ENCODE results near the gene GOLGA6L10. TPM values are rescaled to one million over a fixed set of nuclear protein-coding genes. Genes with fewer than 3 reads are reported as not detected.
"Not testable (repeated sequence)": the region's sequence is repeated elsewhere in the genome, so short reads cannot be mapped to it uniquely, and the experiment has no call there.

Gene GOLGA6L10
- total RNA-seq, 1 donor from 2014 or later: 0.30 TPM

DNA sequence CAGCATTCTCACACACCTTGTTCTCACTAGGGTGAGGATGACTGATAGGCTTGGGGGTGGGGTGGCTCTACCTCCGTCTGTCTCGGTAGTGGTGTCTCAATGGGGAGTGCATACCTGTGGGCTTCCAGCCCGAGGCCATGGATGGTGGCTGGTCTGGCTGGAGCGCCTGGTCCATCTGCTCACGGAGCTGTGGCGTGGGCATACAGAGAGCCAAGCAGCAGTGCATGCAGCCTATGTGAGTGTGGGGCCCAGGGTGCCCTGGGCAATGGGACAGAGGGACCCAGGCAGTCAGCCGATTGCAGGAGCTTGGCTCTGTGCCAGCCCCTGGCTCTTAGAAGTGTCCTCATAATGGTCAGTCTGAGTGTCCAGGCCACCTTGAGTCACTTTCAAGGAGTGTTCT lies 31.8 kb downstream of the GOLGA6L10 start:
- not testable (repeated sequence) for H2AFZ ChIP-seq (ENCODE audit: low read depth, low read length); H3K4me2 ChIP-seq (ENCODE audit: low read length); H3K27me3 ChIP-seq (ENCODE audit: insufficient read depth, low read length); H3K4me1 Mint-ChIP-seq (ENCODE audit: low read depth, unreplicated experiment); H3K36me3 Mint-ChIP-seq (ENCODE audit: low read depth, unreplicated experiment); H3K79me2 ChIP-seq (ENCODE audit: insufficient read depth, low read length); H3K4me3 ChIP-seq (ENCODE audit: insufficient read depth, low read depth, low read length); H3K9ac ChIP-seq (ENCODE audit: low read length); H3K36me3 ChIP-seq (ENCODE audit: insufficient read depth, low read length); H3K4me3 Mint-ChIP-seq (ENCODE audit: unreplicated experiment); H3K27ac Mint-ChIP-seq (ENCODE audit: unreplicated experiment); H3K27ac ChIP-seq (ENCODE audit: low read depth, low read length); H3K9me3 ChIP-seq (ENCODE audit: insufficient read depth, low read depth, low read length); H3K4me1 ChIP-seq (ENCODE audit: insufficient read depth, low read length); H4K20me1 ChIP-seq (ENCODE audit: insufficient read depth, low read length); FAIRE-seq; DNase-seq (ENCODE audit: low read depth); H3K9me3 Mint-ChIP-seq (ENCODE audit: unreplicated experiment)
- H3K27me3 Mint-ChIP-seq (ENCODE audit: low read depth, unreplicated experiment): peaks cover 10% of the 10 kb centered on the region

GRCh38 chr15:82317091-82317489 lies 32.2 kb downstream of the GOLGA6L10 start:
- no peaks in the 10 kb centered on the region for H3K9me3 ChIP-seq (ENCODE audit: insufficient read depth, low read depth, low read length)
- H2AFZ ChIP-seq (ENCODE audit: low read depth, low read length): no peak overlapping the region
- no peaks in the 10 kb centered on the region for H4K20me1 ChIP-seq (ENCODE audit: insufficient read depth, low read length)
- no peak overlapping the region for H3K27ac Mint-ChIP-seq (ENCODE audit: unreplicated experiment)
- H3K4me3 ChIP-seq (ENCODE audit: insufficient read depth, low read depth, low read length): no peak overlapping the region
- H3K9me3 Mint-ChIP-seq (ENCODE audit: unreplicated experiment): peaks cover 2% of the 10 kb centered on the region
- no peaks in the 10 kb centered on the region for H3K36me3 ChIP-seq (ENCODE audit: insufficient read depth, low read length)
- no peaks in the 10 kb centered on the region for H3K4me1 ChIP-seq (ENCODE audit: insufficient read depth, low read length)
- H3K36me3 Mint-ChIP-seq (ENCODE audit: low read depth, unreplicated experiment): no peaks in the 10 kb centered on the region
- DNase-seq (ENCODE audit: low read depth): no peak
- H3K9ac ChIP-seq (ENCODE audit: low read length): no peak overlapping the region
- H3K27ac ChIP-seq (ENCODE audit: low read depth, low read length): no peak overlapping the region
- no peaks in the 10 kb centered on the region for H3K79me2 ChIP-seq (ENCODE audit: insufficient read depth, low read length)
- no peak overlapping the region for H3K4me2 ChIP-seq (ENCODE audit: low read length)
- H3K4me3 Mint-ChIP-seq (ENCODE audit: unreplicated experiment): no peak overlapping the region
- FAIRE-seq: no peak
- no peaks in the 10 kb centered on the region for H3K27me3 ChIP-seq (ENCODE audit: insufficient read depth, low read length)
- no peak for TF ChIP-seq EZH2 (IDR thresholded peaks at IDR 0.05; ENCODE audit: insufficient read depth, low read length)
- TF ChIP-seq, protein P1, sequence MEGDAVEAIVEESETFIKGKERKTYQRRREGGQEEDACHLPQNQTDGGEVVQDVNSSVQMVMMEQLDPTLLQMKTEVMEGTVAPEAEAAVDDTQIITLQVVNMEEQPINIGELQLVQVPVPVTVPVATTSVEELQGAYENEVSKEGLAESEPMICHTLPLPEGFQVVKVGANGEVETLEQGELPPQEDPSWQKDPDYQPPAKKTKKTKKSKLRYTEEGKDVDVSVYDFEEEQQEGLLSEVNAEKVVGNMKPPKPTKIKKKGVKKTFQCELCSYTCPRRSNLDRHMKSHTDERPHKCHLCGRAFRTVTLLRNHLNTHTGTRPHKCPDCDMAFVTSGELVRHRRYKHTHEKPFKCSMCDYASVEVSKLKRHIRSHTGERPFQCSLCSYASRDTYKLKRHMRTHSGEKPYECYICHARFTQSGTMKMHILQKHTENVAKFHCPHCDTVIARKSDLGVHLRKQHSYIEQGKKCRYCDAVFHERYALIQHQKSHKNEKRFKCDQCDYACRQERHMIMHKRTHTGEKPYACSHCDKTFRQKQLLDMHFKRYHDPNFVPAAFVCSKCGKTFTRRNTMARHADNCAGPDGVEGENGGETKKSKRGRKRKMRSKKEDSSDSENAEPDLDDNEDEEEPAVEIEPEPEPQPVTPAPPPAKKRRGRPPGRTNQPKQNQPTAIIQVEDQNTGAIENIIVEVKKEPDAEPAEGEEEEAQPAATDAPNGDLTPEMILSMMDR (IDR thresholded peaks at IDR 0.05; ENCODE audit: insufficient read depth, low read depth, low read length): no peak
- H3K4me1 Mint-ChIP-seq (ENCODE audit: low read depth, unreplicated experiment): peaks cover 8% of the 10 kb centered on the region
- H3K27me3 Mint-ChIP-seq (ENCODE audit: low read depth, unreplicated experiment): peaks cover 10% of the 10 kb centered on the region

- not testable (repeated sequence) for H3K9ac ChIP-seq (ENCODE audit: low read length); H3K27ac Mint-ChIP-seq (ENCODE audit: unreplicated experiment); H3K27ac ChIP-seq (ENCODE audit: low read depth, low read length); H3K4me1 Mint-ChIP-seq (ENCODE audit: low read depth, unreplicated experiment); H3K9me3 ChIP-seq (ENCODE audit: insufficient read depth, low read depth, low read length); H3K36me3 ChIP-seq (ENCODE audit: insufficient read depth, low read length); H2AFZ ChIP-seq (ENCODE audit: low read depth, low read length); DNase-seq (ENCODE audit: low read depth); H3K27me3 ChIP-seq (ENCODE audit: insufficient read depth, low read length); H3K36me3 Mint-ChIP-seq (ENCODE audit: low read depth, unreplicated experiment); H4K20me1 ChIP-seq (ENCODE audit: insufficient read depth, low read length); H3K9me3 Mint-ChIP-seq (ENCODE audit: unreplicated experiment); H3K79me2 ChIP-seq (ENCODE audit: insufficient read depth, low read length); H3K4me2 ChIP-seq (ENCODE audit: low read length); H3K4me1 ChIP-seq (ENCODE audit: insufficient read depth, low read length); H3K4me3 Mint-ChIP-seq (ENCODE audit: unreplicated experiment); H3K4me3 ChIP-seq (ENCODE audit: insufficient read depth, low read depth, low read length); FAIRE-seq
- H3K27me3 Mint-ChIP-seq (ENCODE audit: low read depth, unreplicated experiment): peaks cover 10% of the 10 kb centered on the region
These were observed 32.8 kb downstream of the GOLGA6L10 start for GRCh38 chr15:82316247-82317090.

Data from astrocyte (in vitro differentiated cells and primary cell).